ENCODE results near the gene CORO2B.

DNA sequence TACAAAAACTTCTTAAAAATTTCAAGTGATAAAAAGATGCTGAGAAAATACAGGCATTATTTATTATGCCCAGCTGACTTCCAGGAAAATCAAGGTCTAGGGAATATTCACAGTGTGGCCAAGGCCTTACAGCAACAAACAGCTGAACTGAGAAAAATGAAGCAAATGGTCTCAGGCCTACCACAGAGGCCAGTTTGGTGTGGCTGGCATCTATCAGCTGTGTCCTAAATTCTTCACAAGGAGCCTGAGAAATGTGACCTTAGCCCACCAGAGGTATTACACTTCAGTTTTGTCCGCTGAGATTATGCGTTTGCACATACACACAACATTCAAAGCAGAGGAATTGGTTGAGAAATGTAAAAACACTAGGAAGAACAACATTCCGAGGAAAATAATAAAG is 164.5 kb downstream of the CORO2B start:
- TF ChIP-seq, protein P1, sequence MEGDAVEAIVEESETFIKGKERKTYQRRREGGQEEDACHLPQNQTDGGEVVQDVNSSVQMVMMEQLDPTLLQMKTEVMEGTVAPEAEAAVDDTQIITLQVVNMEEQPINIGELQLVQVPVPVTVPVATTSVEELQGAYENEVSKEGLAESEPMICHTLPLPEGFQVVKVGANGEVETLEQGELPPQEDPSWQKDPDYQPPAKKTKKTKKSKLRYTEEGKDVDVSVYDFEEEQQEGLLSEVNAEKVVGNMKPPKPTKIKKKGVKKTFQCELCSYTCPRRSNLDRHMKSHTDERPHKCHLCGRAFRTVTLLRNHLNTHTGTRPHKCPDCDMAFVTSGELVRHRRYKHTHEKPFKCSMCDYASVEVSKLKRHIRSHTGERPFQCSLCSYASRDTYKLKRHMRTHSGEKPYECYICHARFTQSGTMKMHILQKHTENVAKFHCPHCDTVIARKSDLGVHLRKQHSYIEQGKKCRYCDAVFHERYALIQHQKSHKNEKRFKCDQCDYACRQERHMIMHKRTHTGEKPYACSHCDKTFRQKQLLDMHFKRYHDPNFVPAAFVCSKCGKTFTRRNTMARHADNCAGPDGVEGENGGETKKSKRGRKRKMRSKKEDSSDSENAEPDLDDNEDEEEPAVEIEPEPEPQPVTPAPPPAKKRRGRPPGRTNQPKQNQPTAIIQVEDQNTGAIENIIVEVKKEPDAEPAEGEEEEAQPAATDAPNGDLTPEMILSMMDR (conservative IDR thresholded peaks at IDR 0.05) = no peak
- TF ChIP-seq EZH2 (IDR thresholded peaks at IDR 0.05; ENCODE audit: low read depth) = no peak

Measured in PC-9 (cell line).